Neural crest cell (in vitro differentiated cells): ENCODE measurements around the gene PREX1. TPM values are rescaled to one million over a fixed set of nuclear protein-coding genes. Genes with fewer than 3 reads are reported as not detected.

Source experiments
- DNase-seq: peaks from one replicate; pipeline ENCODE4 v3.0.0; 2021; ENCODE audit warnings: low read depth, mixed read lengths, low spot score
- H3K27ac Mint-ChIP-seq: one replicate; pipeline ENCODE4 v1.8.0; 2021; ENCODE audit warnings: mild to moderate bottlenecking, mixed read lengths; ENCODE audit not compliant: unreplicated experiment
- H3K27me3 Mint-ChIP-seq: 2 replicates; pipeline ENCODE4 v1.8.0; 2021; ENCODE audit warnings: low read depth, mild to moderate bottlenecking, mixed read lengths
- H3K36me3 Mint-ChIP-seq: 2 replicates; pipeline ENCODE4 v1.8.0; 2021; ENCODE audit warnings: low read depth, mild to moderate bottlenecking, mixed read lengths
- H3K4me1 Mint-ChIP-seq: 2 replicates; pipeline ENCODE4 v1.8.0; 2021; ENCODE audit warnings: mixed read lengths
- H3K4me3 Mint-ChIP-seq: one replicate; pipeline ENCODE4 v1.8.0; 2021; ENCODE audit warnings: mild to moderate bottlenecking, mixed read lengths
- H3K9me3 Mint-ChIP-seq: 2 replicates; pipeline ENCODE4 v1.8.0; 2021; ENCODE audit warnings: mixed read lengths
- total RNA-seq: library from RNA; stranded (reverse); gene quantifications from 2 replicates; pipeline ENCODE4 v1.2.1, GENCODE V29; 2021
- TF ChIP-seq, protein P1 (sequence below): fragments of 200-600 bp; sonication (generic); conservative IDR thresholded peaks from 2 replicates; pipeline ENCODE4 v1.5.0; 2021; ENCODE audit warnings: antibody characterized with exemption, mild to moderate bottlenecking

The PREX1 gene
- total RNA-seq, 1 donor from 2014 or later: 72.4 TPM

DNA sequence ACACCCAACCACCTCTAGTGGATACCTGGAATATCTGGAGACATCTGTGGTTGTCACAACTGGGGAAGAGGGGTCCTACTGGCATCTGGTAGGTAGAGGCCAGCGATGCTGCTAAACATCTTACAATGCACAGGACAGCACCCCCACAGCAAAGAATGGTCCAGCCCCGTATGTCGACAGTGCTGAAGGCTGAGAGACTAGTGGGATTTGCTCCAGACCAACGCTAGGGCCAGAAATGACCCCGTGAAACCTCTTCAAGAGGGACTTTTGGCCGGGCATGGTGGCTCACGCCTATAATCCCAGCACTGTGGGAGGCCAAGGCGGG is 7.2 kb downstream of the PREX1 start:
- no peak overlapping the region for H3K4me3 Mint-ChIP-seq
- H3K9me3 Mint-ChIP-seq: no peaks in the 10 kb centered on the region
- no peak overlapping the region for H3K27ac Mint-ChIP-seq
- TF ChIP-seq, protein P1, sequence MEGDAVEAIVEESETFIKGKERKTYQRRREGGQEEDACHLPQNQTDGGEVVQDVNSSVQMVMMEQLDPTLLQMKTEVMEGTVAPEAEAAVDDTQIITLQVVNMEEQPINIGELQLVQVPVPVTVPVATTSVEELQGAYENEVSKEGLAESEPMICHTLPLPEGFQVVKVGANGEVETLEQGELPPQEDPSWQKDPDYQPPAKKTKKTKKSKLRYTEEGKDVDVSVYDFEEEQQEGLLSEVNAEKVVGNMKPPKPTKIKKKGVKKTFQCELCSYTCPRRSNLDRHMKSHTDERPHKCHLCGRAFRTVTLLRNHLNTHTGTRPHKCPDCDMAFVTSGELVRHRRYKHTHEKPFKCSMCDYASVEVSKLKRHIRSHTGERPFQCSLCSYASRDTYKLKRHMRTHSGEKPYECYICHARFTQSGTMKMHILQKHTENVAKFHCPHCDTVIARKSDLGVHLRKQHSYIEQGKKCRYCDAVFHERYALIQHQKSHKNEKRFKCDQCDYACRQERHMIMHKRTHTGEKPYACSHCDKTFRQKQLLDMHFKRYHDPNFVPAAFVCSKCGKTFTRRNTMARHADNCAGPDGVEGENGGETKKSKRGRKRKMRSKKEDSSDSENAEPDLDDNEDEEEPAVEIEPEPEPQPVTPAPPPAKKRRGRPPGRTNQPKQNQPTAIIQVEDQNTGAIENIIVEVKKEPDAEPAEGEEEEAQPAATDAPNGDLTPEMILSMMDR: no peak
- H3K4me1 Mint-ChIP-seq: peaks cover 62% of the 10 kb centered on the region
- H3K27me3 Mint-ChIP-seq: no peaks in the 10 kb centered on the region
- no peak for DNase-seq
- peaks cover 2% of the 10 kb centered on the region for H3K36me3 Mint-ChIP-seq

DNA sequence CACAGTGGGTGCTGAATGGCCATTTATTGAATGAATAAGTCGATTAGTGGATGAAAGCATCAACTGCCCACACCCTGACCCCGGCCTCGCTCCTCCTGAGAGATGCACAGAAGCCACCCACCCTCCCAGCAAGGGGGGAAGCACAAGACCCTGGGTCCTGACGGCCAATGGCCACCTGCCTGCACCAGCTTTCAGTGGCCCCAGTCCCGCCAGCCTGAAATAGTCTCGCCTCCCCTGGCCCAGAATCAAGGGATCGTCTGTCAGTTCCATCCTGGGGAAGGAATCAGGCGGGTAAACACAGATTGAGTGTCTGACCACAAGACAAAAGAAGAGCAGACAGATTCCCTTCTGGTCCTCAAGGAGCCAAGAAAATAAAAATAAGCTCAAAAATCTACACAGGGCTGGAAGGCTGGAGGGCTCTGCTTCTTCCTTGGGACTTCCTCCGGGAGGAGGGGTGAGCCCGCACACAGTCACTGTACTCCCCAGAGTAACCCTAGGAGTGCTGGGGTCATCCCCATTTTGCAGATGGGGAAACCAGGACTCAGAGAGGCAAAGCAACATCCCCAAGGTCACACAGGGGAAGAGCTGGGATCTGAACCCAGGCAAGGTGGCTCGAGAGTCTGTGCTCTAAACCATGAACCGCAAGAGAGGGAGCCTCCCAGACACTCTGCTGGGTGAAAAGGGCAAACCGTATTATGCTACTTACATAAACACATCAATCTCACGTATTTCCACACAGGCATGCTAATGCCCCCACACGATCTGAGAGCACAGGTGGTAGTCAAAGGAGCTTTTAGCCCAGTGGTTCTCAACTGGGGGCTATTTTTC is 7.8 kb downstream of the PREX1 start:
- H3K9me3 Mint-ChIP-seq: no peaks in the 10 kb centered on the region

DNA sequence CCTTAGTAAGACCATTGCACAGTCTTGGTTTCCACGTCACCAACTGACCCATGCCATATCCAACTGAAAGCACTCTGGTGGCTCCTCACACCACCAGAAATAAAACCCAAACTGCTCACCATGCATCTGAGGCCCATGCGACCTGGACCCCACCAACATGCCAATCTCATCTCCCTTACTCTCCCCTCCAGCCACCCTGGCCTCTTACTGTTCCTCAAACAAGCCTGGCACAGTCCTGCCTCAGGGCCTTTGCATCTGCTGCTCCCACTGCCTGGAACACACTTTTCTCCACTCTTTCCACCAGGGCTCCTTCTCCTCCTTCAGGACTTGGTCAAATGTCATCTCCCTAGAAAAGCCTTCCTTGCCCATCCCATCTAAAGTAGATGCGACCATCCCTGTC is 8.7 kb downstream of the PREX1 start:
- no peaks in the 10 kb centered on the region for H3K9me3 Mint-ChIP-seq
- peaks cover 46% of the 10 kb centered on the region for H3K4me1 Mint-ChIP-seq
- no peaks in the 10 kb centered on the region for H3K27me3 Mint-ChIP-seq
- H3K4me3 Mint-ChIP-seq: no peak overlapping the region
- TF ChIP-seq, protein P1: no peak
- peaks cover 2% of the 10 kb centered on the region for H3K36me3 Mint-ChIP-seq
- no peak overlapping the region for H3K27ac Mint-ChIP-seq
- DNase-seq: no peak

More for the DNA sequence above, 7.8 kb downstream of the PREX1 start:
- no peaks in the 10 kb centered on the region for H3K27me3 Mint-ChIP-seq
- peaks cover 2% of the 10 kb centered on the region for H3K36me3 Mint-ChIP-seq
- H3K4me1 Mint-ChIP-seq: peaks cover 56% of the 10 kb centered on the region
- TF ChIP-seq, protein P1: no peak
- H3K27ac Mint-ChIP-seq: no peak overlapping the region
- no peak for DNase-seq
- no peak overlapping the region for H3K4me3 Mint-ChIP-seq

DNA sequence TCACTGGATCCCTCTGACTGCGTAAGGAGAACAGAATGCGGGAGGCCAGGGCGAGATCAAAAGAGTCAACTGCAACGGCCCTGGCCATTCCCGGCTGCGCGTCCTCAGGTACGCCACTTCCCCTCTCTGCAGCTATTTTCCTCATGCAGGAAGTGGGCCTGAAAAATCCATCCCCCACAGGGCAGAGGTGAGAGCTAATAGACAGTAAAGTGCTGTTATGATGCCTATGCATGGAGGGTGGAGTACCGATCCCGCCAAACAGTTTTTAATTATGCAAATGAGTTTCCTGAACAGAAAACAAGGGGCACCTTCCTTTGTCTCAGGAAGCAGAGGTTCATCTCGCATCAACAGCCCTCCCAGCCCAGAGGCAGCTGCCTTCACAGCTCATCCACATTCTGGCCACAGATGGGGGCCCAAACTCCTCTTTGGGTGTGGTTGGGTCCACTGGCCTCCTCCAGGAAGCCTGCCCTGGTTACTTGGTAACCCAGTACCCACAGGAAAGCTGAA is 9.3 kb downstream of the PREX1 start:
- TF ChIP-seq, protein P1: no peak
- no peak overlapping the region for H3K4me3 Mint-ChIP-seq
- peak overlapping the region; percentile 16 for H3K27ac Mint-ChIP-seq
- peaks cover 2% of the 10 kb centered on the region for H3K36me3 Mint-ChIP-seq
- H3K27me3 Mint-ChIP-seq: no peaks in the 10 kb centered on the region
- H3K4me1 Mint-ChIP-seq: peaks cover 42% of the 10 kb centered on the region
- no peak for DNase-seq
- no peaks in the 10 kb centered on the region for H3K9me3 Mint-ChIP-seq

DNA sequence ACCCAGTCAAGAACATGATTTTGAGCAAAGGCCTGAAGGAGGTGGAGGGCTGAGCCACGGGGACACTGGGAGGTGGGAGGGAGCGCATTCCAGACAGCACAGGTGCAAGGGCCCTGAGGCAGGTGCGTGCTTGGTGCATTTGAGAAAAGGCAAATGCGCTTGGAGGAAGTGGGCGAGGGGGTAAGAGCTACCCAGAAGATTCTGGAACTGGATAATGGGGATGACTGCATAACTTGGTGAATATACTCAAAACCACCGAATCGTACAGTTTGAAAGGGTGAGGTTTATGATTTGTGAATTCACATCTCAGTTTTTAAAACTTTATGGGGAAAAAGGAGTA is 9.8 kb downstream of the PREX1 start:
- H3K27ac Mint-ChIP-seq: no peak overlapping the region
- no peak for DNase-seq
- TF ChIP-seq, protein P1: no peak
- H3K9me3 Mint-ChIP-seq: no peaks in the 10 kb centered on the region
- peaks cover 38% of the 10 kb centered on the region for H3K4me1 Mint-ChIP-seq
- H3K36me3 Mint-ChIP-seq: peaks cover 2% of the 10 kb centered on the region
- no peak overlapping the region for H3K4me3 Mint-ChIP-seq
- H3K27me3 Mint-ChIP-seq: no peaks in the 10 kb centered on the region
